ENCODE measurements around the gene VPS18.

Gene VPS18

GRCh38 chr15:40943764-40944365, 49.6 kb downstream of the VPS18 start:
- H3K9me3 ChIP-seq: no peaks in the 10 kb centered on the region
- H3K4me1 ChIP-seq: peaks cover 7% of the 10 kb centered on the region
- no peaks in the 10 kb centered on the region for H3K36me3 ChIP-seq
- DNase-seq: no peak
- no peak for TF ChIP-seq CTCF (IDR thresholded peaks at IDR 0.05; ENCODE audit: low read depth, low read length)
- H3K27me3 ChIP-seq: no peaks in the 10 kb centered on the region
- no peak overlapping the region for H3K4me3 ChIP-seq (ENCODE audit: low read depth, low read length)

- no peak for DNase-seq
- Histone ChIP-seq H3K27me3 (no peaks in the 10 kb centered on the region), H3K36me3 (no peaks in the 10 kb centered on the region), H3K9me3 (no peaks in the 10 kb centered on the region), H3K4me1 (peaks cover 7% of the 10 kb centered on the region), H3K4me3 (ENCODE audit: low read depth, low read length) (no peak overlapping the region)
- TF ChIP-seq CTCF (IDR thresholded peaks at IDR 0.05; ENCODE audit: low read depth, low read length): no peak
Observed at GRCh38 chr15:40944510-40945296, 50.5 kb downstream of the VPS18 start.

- Histone ChIP-seq H3K4me3 (ENCODE audit: low read depth, low read length) (no peak overlapping the region), H3K9me3 (no peaks in the 10 kb centered on the region), H3K27me3 (no peaks in the 10 kb centered on the region), H3K36me3 (no peaks in the 10 kb centered on the region), H3K4me1 (no peaks in the 10 kb centered on the region; the same call in 1 of the 2 replicates)
- DNase-seq: no peak
- TF ChIP-seq CTCF (IDR thresholded peaks at IDR 0.05; ENCODE audit: low read depth, low read length): no peak
Observed at GRCh38 chr15:40948706-40949473, 54.6 kb downstream of the VPS18 start.

- Histone ChIP-seq H3K36me3 (no peaks in the 10 kb centered on the region), H3K9me3 (no peaks in the 10 kb centered on the region), H3K4me3 (ENCODE audit: low read depth, low read length) (no peak overlapping the region), H3K27me3 (no peaks in the 10 kb centered on the region), H3K4me1 (no peaks in the 10 kb centered on the region; the same call in 1 of the 2 replicates)
- no peak for TF ChIP-seq CTCF (IDR thresholded peaks at IDR 0.05; ENCODE audit: low read depth, low read length)
- DNase-seq: no peak
Observed at GRCh38 chr15:40949756-40950207, 55.5 kb downstream of the VPS18 start.

- Histone ChIP-seq H3K4me3 (ENCODE audit: low read depth, low read length) (no peak overlapping the region), H3K4me1 (no peaks in the 10 kb centered on the region; the same call in none of the 2 replicates), H3K36me3 (no peaks in the 10 kb centered on the region), H3K9me3 (no peaks in the 10 kb centered on the region), H3K27me3 (no peaks in the 10 kb centered on the region)
- no peak for DNase-seq
- no peak for TF ChIP-seq CTCF (IDR thresholded peaks at IDR 0.05; ENCODE audit: low read depth, low read length)
Observed at GRCh38 chr15:40951764-40952163, 57.5 kb downstream of the VPS18 start.

Measured in BE2C (cell line).